K562 (cell line): ENCODE data around the gene NAA10. TPM values are rescaled to one million over a fixed set of nuclear protein-coding genes. Genes with fewer than 3 reads are reported as not detected.
A peak's percentile ranks its signal among the peaks of the same experiment; 100 is the strongest.

ENCODE experiments used
- BACH1 ChIP-seq: fragments of 200-800 bp; sonication (Bioruptor generic); IDR thresholded peaks from 2 replicates; pipeline ENCODE4 v1.6.1; 2016; ENCODE audit warnings: missing genetic modification characterization, missing compliant biosample characterization
- BMI1 ChIP-seq: fragments of 150-350 bp; IDR thresholded peaks from 2 replicates; pipeline ENCODE4 v1.6.1; 2014; ENCODE audit warnings: low read length
- CBX8 ChIP-seq: fragments of 200-600 bp; sonication (generic); IDR thresholded peaks from 2 replicates; pipeline ENCODE4 v1.6.1; 2012; ENCODE audit warnings: borderline replicate concordance, mixed run types, low read depth, mild to moderate bottlenecking, moderate library complexity, mixed read lengths, low read length, control low read depth, inconsistent platforms; ENCODE audit not compliant: poor library complexity, severe bottlenecking; ENCODE audit errors: extremely low read depth
- ELF2 ChIP-seq: fragments of 250-450 bp; sonication (Bioruptor Pico); IDR thresholded peaks from 2 replicates; pipeline ENCODE4 v1.5.0; 2021; ENCODE audit warnings: mild to moderate bottlenecking
- HNRNPK ChIP-seq: fragments of 200-400 bp; formaldehyde crosslinking; IDR thresholded peaks from one replicate; pipeline ENCODE4 v1.6.1; 2018; ENCODE audit warnings: mild to moderate bottlenecking, low read depth, low read length; ENCODE audit not compliant: poor library complexity, severe bottlenecking
- KAT2B ChIP-seq: IDR thresholded peaks from one replicate; pipeline ENCODE4 v1.6.1; 2012; ENCODE audit warnings: low read depth, mild to moderate bottlenecking, control low read depth, inconsistent platforms, low read length, moderate library complexity
- KDM2B ChIP-seq: fragments of 250-450 bp; sonication (Bioruptor Pico); IDR thresholded peaks from 2 replicates; pipeline ENCODE4 v1.8.0; 2021; ENCODE audit warnings: mild to moderate bottlenecking, moderate library complexity
- NCOA1 ChIP-seq: fragments of 450-650 bp; IDR thresholded peaks from 2 replicates; pipeline ENCODE4 v1.6.1; 2016; ENCODE audit warnings: low read depth
- NELFE ChIP-seq: IDR thresholded peaks from 2 replicates; pipeline ENCODE4 v1.6.1; 2011; ENCODE audit warnings: mild to moderate bottlenecking; ENCODE audit not compliant: insufficient read depth, insufficient read length
- NFIX ChIP-seq: fragments of 250-450 bp; sonication (Bioruptor Pico); IDR thresholded peaks from 2 replicates; pipeline ENCODE4 v1.4.0; 2020; ENCODE audit warnings: low read depth, mild to moderate bottlenecking, moderate library complexity
- POLR2A ChIP-seq: fragments of 450-650 bp; conservative IDR thresholded peaks from 2 replicates; pipeline ENCODE4 v1.6.1; 2016
- POLR2H ChIP-seq: IDR thresholded peaks from 2 replicates; pipeline ENCODE4 v1.6.1; 2016; ENCODE audit warnings: missing genetic modification characterization, low read depth, mild to moderate bottlenecking, control low read depth, missing compliant biosample characterization, moderate library complexity
- POLR3A ChIP-seq: IDR thresholded peaks from 2 replicates; pipeline ENCODE4 v1.6.1; 2011; ENCODE audit warnings: borderline replicate concordance, mild to moderate bottlenecking, moderate library complexity; ENCODE audit not compliant: insufficient read length, insufficient read depth; ENCODE audit errors: extremely low read depth
- SETDB1 ChIP-seq: IDR thresholded peaks from one replicate; pipeline ENCODE4 v1.6.1; 2012; ENCODE audit warnings: low read length, control low read depth, inconsistent platforms
- SRF ChIP-seq, 2 experiments: fragments of 250-450, 450-650 bp in 1 of 2; sonication (Bioruptor Pico) in 1 of 2; sonication (generic) in 1 of 2; formaldehyde crosslinking; IDR thresholded peaks; 2 replicates each; pipeline versions ENCODE4 v1.5.0 to v1.5.1; 2020 to 2022; ENCODE audit warnings: mild to moderate bottlenecking in 1 of 2, missing genetic modification reagents in 1 of 2
- STAG1 ChIP-seq: sonication (generic); formaldehyde crosslinking; IDR thresholded peaks from 2 replicates; pipeline ENCODE4 v1.5.0; 2020; ENCODE audit warnings: missing genetic modification reagents, borderline replicate concordance
- ZFP1 ChIP-seq: fragments of 450-650 bp; formaldehyde crosslinking; IDR thresholded peaks from 2 replicates; pipeline ENCODE4 v1.4.0; 2020; ENCODE audit warnings: mild to moderate bottlenecking, mixed read lengths
- ZNF354B ChIP-seq: fragments of 250-450 bp; sonication (Bioruptor Pico); IDR thresholded peaks from 2 replicates; pipeline ENCODE4 v1.4.0; 2020
- ZNF408 ChIP-seq: fragments of 250-450 bp; sonication (Bioruptor Pico); IDR thresholded peaks from 2 replicates; pipeline ENCODE4 v1.4.0; 2020; ENCODE audit warnings: low read depth, mild to moderate bottlenecking, moderate library complexity
- polyA plus RNA-seq, 8 experiments: library from polyadenylated mRNA; depleted of rRNA in 4 of 8; stranded (reverse) in 5 of 8; unstranded in 3 of 8; fragments of >200 nt; fragmentation: Nextera tagmentation in 2 of 8; fragmentation: Illumina TruSeq in 1 of 8; extraction: Ambion mirVana in 2 of 8; extraction: Trizol in 1 of 8; gene quantifications; 2 replicates each; pipeline versions ENCODE4 v1.2.1 to v1.2.3, GENCODE V29; 2011 to 2014; ENCODE audit warnings: inconsistent platforms in 1 of 8, missing spikeins in 1 of 8
- total RNA-seq, 7 experiments: library from RNA; depleted of rRNA in 6 of 7; stranded (reverse); fragments of >200 nt in 6 of 7; fragmentation: Illumina TruSeq in 2 of 7; extraction: Trizol in 2 of 7; gene quantifications; 2 replicates each; pipeline versions ENCODE4 v1.2.1 to v1.2.3, GENCODE V29; 2011 to 2021; ENCODE audit warnings: low replicate concordance in 1 of 7
- TF ChIP-seq, protein P1 (sequence below): fragments of 450-650 bp; IDR thresholded peaks from 2 replicates; pipeline ENCODE4 v1.6.1; 2016
- TF ChIP-seq, protein P2 (sequence below): fragments of 450-650 bp; formaldehyde crosslinking; IDR thresholded peaks from 2 replicates; pipeline ENCODE4 v1.4.0; 2020; ENCODE audit warnings: mild to moderate bottlenecking, mixed read lengths
- TF ChIP-seq, protein P3 (sequence below): sonication (generic); formaldehyde crosslinking; IDR thresholded peaks from 2 replicates; pipeline ENCODE4 v1.8.1; 2023; ENCODE audit warnings: mild to moderate bottlenecking, missing genetic modification reagents, moderate library complexity
- TF ChIP-seq, protein P4 (sequence below): fragments of 450-650 bp; IDR thresholded peaks from 2 replicates; pipeline ENCODE4 v1.6.1; 2018; ENCODE audit warnings: mild to moderate bottlenecking, low read depth; ENCODE audit not compliant: partially characterized antibody

The NAA10 gene
- total and polyA plus RNA-seq, 9 of the 15 experiments (the other 6 are each of a cell fraction or from before 2014, with no cell fraction given), result 11.1 to 250 (median 134) TPM

GRCh38 chrX:153971450-153972367, 36.9 kb upstream of the NAA10 start, which contains the start of gene HCFC1 (continued):
- TF ChIP-seq, protein P1, sequence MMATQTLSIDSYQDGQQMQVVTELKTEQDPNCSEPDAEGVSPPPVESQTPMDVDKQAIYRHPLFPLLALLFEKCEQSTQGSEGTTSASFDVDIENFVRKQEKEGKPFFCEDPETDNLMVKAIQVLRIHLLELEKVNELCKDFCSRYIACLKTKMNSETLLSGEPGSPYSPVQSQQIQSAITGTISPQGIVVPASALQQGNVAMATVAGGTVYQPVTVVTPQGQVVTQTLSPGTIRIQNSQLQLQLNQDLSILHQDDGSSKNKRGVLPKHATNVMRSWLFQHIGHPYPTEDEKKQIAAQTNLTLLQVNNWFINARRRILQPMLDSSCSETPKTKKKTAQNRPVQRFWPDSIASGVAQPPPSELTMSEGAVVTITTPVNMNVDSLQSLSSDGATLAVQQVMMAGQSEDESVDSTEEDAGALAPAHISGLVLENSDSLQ, result no peak
- no peak for TF ChIP-seq BACH1 (tag)
- TF ChIP-seq POLR3A, result no peak
- TF ChIP-seq, protein P2, sequence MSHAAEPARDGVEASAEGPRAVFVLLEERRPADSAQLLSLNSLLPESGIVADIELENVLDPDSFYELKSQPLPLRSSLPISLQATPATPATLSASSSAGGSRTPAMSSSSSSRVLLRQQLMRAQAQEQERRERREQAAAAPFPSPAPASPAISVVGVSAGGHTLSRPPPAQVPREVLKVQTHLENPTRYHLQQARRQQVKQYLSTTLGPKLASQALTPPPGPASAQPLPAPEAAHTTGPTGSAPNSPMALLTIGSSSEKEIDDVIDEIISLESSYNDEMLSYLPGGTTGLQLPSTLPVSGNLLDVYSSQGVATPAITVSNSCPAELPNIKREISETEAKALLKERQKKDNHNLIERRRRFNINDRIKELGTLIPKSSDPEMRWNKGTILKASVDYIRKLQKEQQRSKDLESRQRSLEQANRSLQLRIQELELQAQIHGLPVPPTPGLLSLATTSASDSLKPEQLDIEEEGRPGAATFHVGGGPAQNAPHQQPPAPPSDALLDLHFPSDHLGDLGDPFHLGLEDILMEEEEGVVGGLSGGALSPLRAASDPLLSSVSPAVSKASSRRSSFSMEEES (CRISPR knock-in tag), result no peak
- TF ChIP-seq HNRNPK, result no peak
- no peak for TF ChIP-seq KDM2B
- no peak; a peak in 1 of 4 replicates for TF ChIP-seq SRF (CRISPR knock-in tag; IDR thresholded peaks at IDR 0.05)
- TF ChIP-seq POLR2H (tag), result no peak
- no peak for TF ChIP-seq NFIX (CRISPR knock-in tag)
- no peak for TF ChIP-seq ZNF354B (CRISPR knock-in tag)
- no peak for TF ChIP-seq NCOA1
- no peak for TF ChIP-seq SETDB1
- TF ChIP-seq, protein P3, sequence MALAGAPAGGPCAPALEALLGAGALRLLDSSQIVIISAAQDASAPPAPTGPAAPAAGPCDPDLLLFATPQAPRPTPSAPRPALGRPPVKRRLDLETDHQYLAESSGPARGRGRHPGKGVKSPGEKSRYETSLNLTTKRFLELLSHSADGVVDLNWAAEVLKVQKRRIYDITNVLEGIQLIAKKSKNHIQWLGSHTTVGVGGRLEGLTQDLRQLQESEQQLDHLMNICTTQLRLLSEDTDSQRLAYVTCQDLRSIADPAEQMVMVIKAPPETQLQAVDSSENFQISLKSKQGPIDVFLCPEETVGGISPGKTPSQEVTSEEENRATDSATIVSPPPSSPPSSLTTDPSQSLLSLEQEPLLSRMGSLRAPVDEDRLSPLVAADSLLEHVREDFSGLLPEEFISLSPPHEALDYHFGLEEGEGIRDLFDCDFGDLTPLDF (CRISPR knock-in tag), result peak; percentile 74
- TF ChIP-seq ELF2, result no peak
- TF ChIP-seq STAG1 (CRISPR knock-in tag), result no peak
- TF ChIP-seq, protein P4, sequence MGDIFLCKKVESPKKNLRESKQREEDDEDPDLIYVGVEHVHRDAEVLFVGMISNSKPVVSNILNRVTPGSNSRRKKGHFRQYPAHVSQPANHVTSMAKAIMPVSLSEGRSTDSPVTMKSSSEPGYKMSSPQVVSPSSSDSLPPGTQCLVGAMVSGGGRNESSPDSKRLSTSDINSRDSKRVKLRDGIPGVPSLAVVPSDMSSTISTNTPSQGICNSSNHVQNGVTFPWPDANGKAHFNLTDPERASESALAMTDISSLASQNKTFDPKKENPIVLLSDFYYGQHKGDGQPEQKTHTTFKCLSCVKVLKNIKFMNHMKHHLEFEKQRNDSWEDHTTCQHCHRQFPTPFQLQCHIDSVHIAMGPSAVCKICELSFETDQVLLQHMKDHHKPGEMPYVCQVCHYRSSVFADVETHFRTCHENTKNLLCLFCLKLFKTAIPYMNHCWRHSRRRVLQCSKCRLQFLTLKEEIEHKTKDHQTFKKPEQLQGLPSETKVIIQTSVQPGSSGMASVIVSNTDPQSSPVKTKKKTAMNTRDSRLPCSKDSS, result no peak
- no peak for TF ChIP-seq ZNF408 (CRISPR knock-in tag)
- no peak for TF ChIP-seq KAT2B
- TF ChIP-seq CBX8, result no peak
- no peak for TF ChIP-seq NELFE
- TF ChIP-seq BMI1, result no peak
- peak; percentile 80 for TF ChIP-seq POLR2A
- TF ChIP-seq ZFP1 (CRISPR knock-in tag), result no peak
